WTC11 (cell line): Measurements from ENCODE around the gene FOXRED1. TPM values are rescaled to one million over a fixed set of nuclear protein-coding genes. Genes with fewer than 3 reads are reported as not detected.

Source experiments
- ATAC-seq: fragments of 200-7000 bp; cut with Tn5 transposase; 2 replicates; pipeline ENCODE4 v1.10.0; 2021; ENCODE audit warnings: mild to moderate bottlenecking, moderate library complexity
- CTCF ChIA-PET: fragments of 300-600 bp; sonication (Branson Sonifier 250); formaldehyde crosslinking; loops from one replicate; lab custom pipeline; 2021; ENCODE audit warnings: antibody characterized with exemption; lab: Charles Lee
- POLR2A ChIA-PET: fragments of 350-600 bp; sonication (Branson Sonifier 250); formaldehyde crosslinking; loops from one replicate; lab custom pipeline; 2021; ENCODE audit warnings: antibody characterized with exemption; lab: Charles Lee
- DNase-seq: peaks from one replicate; pipeline ENCODE4 v3.0.0; 2021; ENCODE audit warnings: low spot score
- H3K27ac Mint-ChIP-seq: 2 replicates; pipeline ENCODE4 v1.8.0; 2021; ENCODE audit warnings: mixed read lengths
- H3K27me3 Mint-ChIP-seq: 2 replicates; pipeline ENCODE4 v1.8.0; 2021; ENCODE audit warnings: low read depth, mild to moderate bottlenecking, moderate library complexity, mixed read lengths
- H3K36me3 Mint-ChIP-seq: 2 replicates; pipeline ENCODE4 v1.8.0; 2021; ENCODE audit warnings: mixed read lengths
- H3K4me1 Mint-ChIP-seq: 2 replicates; pipeline ENCODE4 v1.8.0; 2022; ENCODE audit warnings: mixed read lengths
- H3K4me3 Mint-ChIP-seq: 2 replicates; pipeline ENCODE4 v1.8.0; 2021; ENCODE audit warnings: mild to moderate bottlenecking, moderate library complexity, mixed read lengths
- H3K9me3 Mint-ChIP-seq: 2 replicates; pipeline ENCODE4 v1.8.0; 2021; ENCODE audit warnings: mixed read lengths
- ATF1 ChIP-seq: sonication (generic); formaldehyde crosslinking; IDR thresholded peaks from 2 replicates; pipeline ENCODE4 v1.8.1; 2023; ENCODE audit warnings: mild to moderate bottlenecking, moderate library complexity, missing genetic modification reagents
- ATF3 ChIP-seq: sonication (generic); formaldehyde crosslinking; conservative IDR thresholded peaks from 2 replicates; pipeline ENCODE4 v1.8.1; 2022; ENCODE audit warnings: mild to moderate bottlenecking, missing genetic modification reagents
- MYBL2 ChIP-seq: sonication (generic); formaldehyde crosslinking; IDR thresholded peaks from 2 replicates; pipeline ENCODE4 v1.8.1; 2023; ENCODE audit warnings: mild to moderate bottlenecking, moderate library complexity, missing genetic modification reagents
- ZNF121 ChIP-seq: sonication (generic); formaldehyde crosslinking; IDR thresholded peaks from 2 replicates; pipeline ENCODE4 v1.8.0; 2023; ENCODE audit warnings: missing genetic modification reagents
- ZNF396 ChIP-seq: fragments of 250-450 bp; sonication (Bioruptor Pico); IDR thresholded peaks from 2 replicates; pipeline ENCODE4 v1.8.0; 2021; ENCODE audit warnings: mild to moderate bottlenecking, moderate library complexity, borderline replicate concordance
- total RNA-seq: library from RNA; stranded (reverse); gene quantifications from 3 replicates; pipeline ENCODE4 v1.2.3, GENCODE V29; 2021

The FOXRED1 gene
- total RNA-seq, 1 experiment from 2014 or later = 61.9 TPM

GRCh38 chr11:126327281-126328000 is 58.5 kb downstream of the FOXRED1 start:
- TF ChIP-seq ATF3 (CRISPR knock-in tag) (no peak), ZNF121 (CRISPR knock-in tag) (no peak), ATF1 (CRISPR knock-in tag) (no peak), MYBL2 (no peak), ZNF396 (no peak)
- TF ChIP-seq, all 79 proteins: peak for 0
- peak overlapping the region; percentile 54 for H3K27ac Mint-ChIP-seq
- no peaks in the 10 kb centered on the region for H3K9me3 Mint-ChIP-seq
- H3K4me1 Mint-ChIP-seq = peaks cover 15% of the 10 kb centered on the region
- ATAC-seq = no peak
- H3K36me3 Mint-ChIP-seq = peaks cover 7% of the 10 kb centered on the region; the same call in 1 of the 2 replicates
- no peak overlapping the region for H3K4me3 Mint-ChIP-seq
- H3K27me3 Mint-ChIP-seq = no peaks in the 10 kb centered on the region
- ChIA-PET CTCF (interaction anchor here (0.9 to 1.4 kb wide), 5 partner anchors 10 to 153 kb away, joined by 3 read pairs; no protein-coding TSS in a partner anchor), POLR2A (no interaction called here)
- DNase-seq = no peak

Other genes starting within 250 kb of the FOXRED1 start
- 33.0 to 34.1 TPM (median 33.3 TPM) in 3 replicates for gene CDON, start 206.3 kb upstream of the FOXRED1 start, total RNA-seq
- gene RPUSD4, start 57.5 kb upstream of the FOXRED1 start, total RNA-seq = 43.8 to 46.6 TPM (median 45.0 TPM) in 3 replicates
- gene FAM118B, start 57.4 kb upstream of the FOXRED1 start, total RNA-seq = 33.1 to 35.3 TPM (median 33.2 TPM) in 3 replicates
- gene SRPRA, start 259 bp upstream of the FOXRED1 start, total RNA-seq = 59.7 to 64.7 TPM (median 62.2 TPM) in 3 replicates
- 5.4 to 5.9 TPM (median 5.6 TPM) in 3 replicates for gene TIRAP, start 13.9 kb downstream of the FOXRED1 start, total RNA-seq
- 26.2 to 30.9 TPM (median 29.4 TPM) in 3 replicates for gene DCPS, start 34.9 kb downstream of the FOXRED1 start, total RNA-seq
- gene ST3GAL4, start 86.5 kb downstream of the FOXRED1 start, total RNA-seq = 12.8 to 17.3 TPM (median 14.3 TPM) in 3 replicates